GM18517 (cell line): ENCODE measurements around the gene TARDBP.
"Not testable (repeated sequence)": the region's sequence is repeated elsewhere in the genome, so short reads cannot be mapped to it uniquely, and the experiment has no call there.

ENCODE experiments used
- ATAC-seq: cut with Tn5 transposase; IDR thresholded peaks from one replicate; pipeline ENCODE4 v1.9.1; 2021; ENCODE audit warnings: mild to moderate bottlenecking, moderate library complexity; ENCODE audit not compliant: unreplicated experiment

Gene TARDBP

GRCh38 chr1:10992004-10992403 is 20.4 kb upstream of the TARDBP start:
- not testable (repeated sequence) for ATAC-seq

GRCh38 chr1:10992864-10993263 is 19.6 kb upstream of the TARDBP start:
- ATAC-seq, result no peak

- ATAC-seq, result no peak
Observed at GRCh38 chr1:10996100-10996499, 16.4 kb upstream of the TARDBP start.

GRCh38 chr1:11000526-11000925 is 11.9 kb upstream of the TARDBP start:
- ATAC-seq, result no peak

GRCh38 chr1:11013160-11013531 is 692 bp downstream of the TARDBP start:
- peak; percentile 1 for ATAC-seq

GRCh38 chr1:11019358-11019757 is 6.9 kb downstream of the TARDBP start:
- not testable (repeated sequence) for ATAC-seq

- no peak for ATAC-seq
Observed at GRCh38 chr1:11019971-11020370, 7.5 kb downstream of the TARDBP start.

GRCh38 chr1:11023201-11023600 is 10.7 kb downstream of the TARDBP start:
- ATAC-seq, result no peak

- no peak for ATAC-seq
Observed at GRCh38 chr1:11024154-11024873, 11.9 kb downstream of the TARDBP start.

- no peak for ATAC-seq
Observed at GRCh38 chr1:11024874-11025203, 12.4 kb downstream of the TARDBP start.

- ATAC-seq, result no peak
Observed at GRCh38 chr1:11025618-11026017, 13.2 kb downstream of the TARDBP start.

- ATAC-seq, result no peak
Observed at GRCh38 chr1:11026052-11026451, 13.6 kb downstream of the TARDBP start.

- ATAC-seq, result no peak
Observed at GRCh38 chr1:11026903-11027302, 14.4 kb downstream of the TARDBP start.

- no peak for ATAC-seq
Observed at GRCh38 chr1:11027316-11027715, 14.9 kb downstream of the TARDBP start.

GRCh38 chr1:11028018-11028417 is 15.6 kb downstream of the TARDBP start:
- no peak for ATAC-seq

GRCh38 chr1:11030865-11031264 is 18.4 kb downstream of the TARDBP start:
- no peak for ATAC-seq

- no peak for ATAC-seq
Observed at GRCh38 chr1:11031624-11032262, 19.3 kb downstream of the TARDBP start.

- not testable (repeated sequence) for ATAC-seq
Observed at GRCh38 chr1:11037019-11037739, 24.7 kb downstream of the TARDBP start.

GRCh38 chr1:11037740-11038182 is 25.3 kb downstream of the TARDBP start:
- ATAC-seq, result no peak

GRCh38 chr1:11039351-11040104 is 27.1 kb downstream of the TARDBP start:
- no peak for ATAC-seq

GRCh38 chr1:11040105-11040429 is 27.6 kb downstream of the TARDBP start:
- not testable (repeated sequence) for ATAC-seq
